ENCODE data around the gene SLC9A4. TPM values are rescaled to one million over a fixed set of nuclear protein-coding genes. Genes with fewer than 3 reads are reported as not detected.

The SLC9A4 gene, protein sequence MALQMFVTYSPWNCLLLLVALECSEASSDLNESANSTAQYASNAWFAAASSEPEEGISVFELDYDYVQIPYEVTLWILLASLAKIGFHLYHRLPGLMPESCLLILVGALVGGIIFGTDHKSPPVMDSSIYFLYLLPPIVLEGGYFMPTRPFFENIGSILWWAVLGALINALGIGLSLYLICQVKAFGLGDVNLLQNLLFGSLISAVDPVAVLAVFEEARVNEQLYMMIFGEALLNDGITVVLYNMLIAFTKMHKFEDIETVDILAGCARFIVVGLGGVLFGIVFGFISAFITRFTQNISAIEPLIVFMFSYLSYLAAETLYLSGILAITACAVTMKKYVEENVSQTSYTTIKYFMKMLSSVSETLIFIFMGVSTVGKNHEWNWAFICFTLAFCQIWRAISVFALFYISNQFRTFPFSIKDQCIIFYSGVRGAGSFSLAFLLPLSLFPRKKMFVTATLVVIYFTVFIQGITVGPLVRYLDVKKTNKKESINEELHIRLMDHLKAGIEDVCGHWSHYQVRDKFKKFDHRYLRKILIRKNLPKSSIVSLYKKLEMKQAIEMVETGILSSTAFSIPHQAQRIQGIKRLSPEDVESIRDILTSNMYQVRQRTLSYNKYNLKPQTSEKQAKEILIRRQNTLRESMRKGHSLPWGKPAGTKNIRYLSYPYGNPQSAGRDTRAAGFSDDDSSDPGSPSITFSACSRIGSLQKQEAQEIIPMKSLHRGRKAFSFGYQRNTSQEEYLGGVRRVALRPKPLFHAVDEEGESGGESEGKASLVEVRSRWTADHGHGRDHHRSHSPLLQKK
- under 0.01 TPM in 1 of 2 replicates, not detected in the other for total RNA-seq

DNA sequence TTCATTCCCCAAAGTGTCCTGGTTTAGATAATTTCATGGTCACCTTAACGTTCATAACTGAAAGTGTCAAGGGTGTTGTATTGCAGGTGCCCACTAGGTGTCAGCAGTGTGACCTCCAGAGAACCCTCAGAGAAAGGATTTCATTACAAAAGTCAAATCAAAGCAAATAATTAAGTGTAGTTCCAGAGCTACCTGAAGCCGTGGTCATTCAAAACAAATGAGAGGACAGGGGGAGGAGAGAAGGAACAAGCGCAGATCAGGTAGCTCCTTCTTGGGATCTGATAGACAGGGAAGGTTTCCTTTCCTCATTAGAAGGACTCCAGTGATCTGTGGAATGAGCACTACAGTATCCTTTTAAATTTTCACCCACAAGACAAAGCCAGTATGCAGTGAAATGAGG, at the start of gene SLC9A4:
Gene SLC9A4 (plus strand): TSS at position 207 of the 400 bp plus-strand sequence. CDS start 534 bp downstream, outside the sequence.

Small RNA genes within 50 kb of the gene (small RNA-seq; reads per million reads assigned to genes)
- not detected for gene MIR4772

Other genes with a start within 250 kb of the SLC9A4 start
- 0.65 and 1.3 TPM in 2 replicates for gene IL1RL1, start 161.7 kb upstream of the SLC9A4 start, total RNA-seq
- gene IL18R1, start 117.4 kb upstream of the SLC9A4 start, total RNA-seq: 1.3 and 5.7 TPM in 2 replicates
- gene IL18RAP, start 50.1 kb upstream of the SLC9A4 start, total RNA-seq: not detected in 2 replicates
- not detected in 2 replicates for gene SLC9A2, start 146.3 kb downstream of the SLC9A4 start, total RNA-seq

Measured in hair follicle dermal papilla cell (primary cell).